K562 (cell line): ENCODE measurements around the gene IFNB1. TPM values are rescaled to one million over a fixed set of nuclear protein-coding genes. Genes with fewer than 3 reads are reported as not detected.

ENCODE experiments used
- ATAC-seq: fragments of 200-7000 bp; cut with Tn5 transposase; 3 replicates; pipeline ENCODE4 v1.9.1; 2020; ENCODE audit warnings: moderate library complexity
- BruUV-seq: library from RNA; stranded (reverse); fragments of 400-500 nt; replicated peaks from 2 replicates; lab custom pipeline; 2021; lab: Mats Ljungman, UMichigan
- CTCF ChIA-PET: fragments of 300-600 bp; formaldehyde crosslinking; extraction: SDS; loops from one replicate; lab custom pipeline; 2021; ENCODE audit warnings: low intra/inter-chr PET ratio; lab: Yijun Ruan, JAX
- POLR2A ChIA-PET: fragments of 300-600, 350-650 bp; sonication (Branson Sonifier 250); formaldehyde crosslinking; extraction: SDS; loops from one replicate; lab custom pipeline; 2021; ENCODE audit warnings: antibody characterized with exemption, inconsistent platforms; lab: Yijun Ruan, JAX
- DNase-seq, 4 experiments: peaks; one replicate each; pipeline versions ENCODE4 v3.0.0 to v3.0.0-alpha.2; 2011 to 2018; ENCODE audit warnings: low spot score in 3 of 4, mixed read lengths in 3 of 4; ENCODE audit errors: extremely low read depth in 1 of 4
- FAIRE-seq: peaks from 2 replicates; lab custom pipeline; 2011; peaks lifted over from hg19 to GRCh38; lab: Jason Lieb, UNC
- H2AFZ ChIP-seq: 2 replicates; pipeline ENCODE4 v1.6.0; 2011; ENCODE audit warnings: low read depth, low read length, control low read depth, inconsistent platforms
- H3K27ac ChIP-seq: fragments of 200-600 bp; 3 replicates; pipeline ENCODE4 v1.8.0; 2011; ENCODE audit warnings: low read depth, mild to moderate bottlenecking, control low read depth, inconsistent platforms, low read length, moderate library complexity, mixed read lengths; ENCODE audit errors: extremely low read depth
- H3K27me3 ChIP-seq, 2 experiments: fragments of 300-600 bp in 1 of 2; 2 replicates in 1 of 2; 3 replicates in 1 of 2; pipeline versions ENCODE4 v1.6.0 to v1.8.0; 2011; ENCODE audit warnings: inconsistent platforms in 2 of 2, low read length in 2 of 2, mild to moderate bottlenecking in 1 of 2, mixed read lengths in 1 of 2, moderate library complexity in 1 of 2; ENCODE audit not compliant: control insufficient read depth in 2 of 2, insufficient read depth in 2 of 2
- H3K36me3 ChIP-seq: fragments of 300-600 bp; 3 replicates; pipeline ENCODE4 v1.8.0; 2011; ENCODE audit warnings: mild to moderate bottlenecking, low read length, inconsistent platforms; ENCODE audit not compliant: control insufficient read depth, insufficient read depth
- H3K4me1 ChIP-seq, 2 experiments: fragments of 200-600 bp in 1 of 2; replicated peaks in 1 of 2; 2 replicates in 1 of 2; 3 replicates in 1 of 2; pipeline versions ENCODE4 v1.5.1 to v1.8.0; 2011; ENCODE audit warnings: inconsistent platforms in 2 of 2, low read length in 2 of 2, mild to moderate bottlenecking in 1 of 2, mixed read lengths in 1 of 2, moderate library complexity in 1 of 2; ENCODE audit not compliant: control insufficient read depth in 2 of 2, insufficient read depth in 2 of 2
- H3K4me2 ChIP-seq: 2 replicates; pipeline ENCODE4 v1.6.1; 2011; ENCODE audit warnings: low read length, control low read depth, inconsistent platforms, mixed read lengths; ENCODE audit not compliant: insufficient read depth
- H3K4me3 ChIP-seq: fragments of 200-600 bp; sonication (generic), shearing (Covaris generic); 2 replicates; pipeline ENCODE4 v1.5.1; 2016; ENCODE audit warnings: control low read depth, inconsistent platforms
- H3K79me2 ChIP-seq: fragments of 200-600 bp; 3 replicates; pipeline ENCODE4 v1.8.0; 2011; ENCODE audit warnings: low read length, inconsistent platforms; ENCODE audit not compliant: control insufficient read depth, insufficient read depth
- H3K9ac ChIP-seq, 2 experiments: 2 replicates each; pipeline versions ENCODE4 v1.6.0 to v1.6.1; 2011; ENCODE audit warnings: low read depth in 2 of 2, low read length in 2 of 2, control low read depth in 1 of 2, inconsistent platforms in 1 of 2, mild to moderate bottlenecking in 1 of 2, mixed read lengths in 1 of 2; ENCODE audit not compliant: insufficient read depth in 1 of 2
- H3K9me1 ChIP-seq: one replicate; pipeline ENCODE4 v1.6.0; 2011; ENCODE audit warnings: inconsistent platforms, mild to moderate bottlenecking, low read length, moderate library complexity; ENCODE audit not compliant: control insufficient read depth, insufficient read depth
- H3K9me3 ChIP-seq: replicated peaks from 2 replicates; pipeline ENCODE4 v1.5.1; 2011; ENCODE audit warnings: low read depth, low read length, inconsistent platforms; ENCODE audit not compliant: control insufficient read depth, insufficient read depth
- H4K20me1 ChIP-seq: replicated peaks from 2 replicates; pipeline ENCODE4 v1.6.1; 2011; ENCODE audit warnings: low read length, inconsistent platforms, mixed read lengths; ENCODE audit not compliant: control insufficient read depth, insufficient read depth
- ESRRA ChIP-seq: fragments of 450-650 bp; IDR thresholded peaks from 2 replicates; pipeline ENCODE4 v1.6.1; 2014; ENCODE audit warnings: low read depth, mild to moderate bottlenecking, moderate library complexity, borderline replicate concordance
- GABPB2 ChIP-seq: fragments of 250-450 bp; sonication (Bioruptor Pico); conservative IDR thresholded peaks from 2 replicates; pipeline ENCODE4 v1.5.1; 2021; ENCODE audit warnings: mild to moderate bottlenecking
- GTF2F1 ChIP-seq: IDR thresholded peaks from 2 replicates; pipeline ENCODE4 v1.6.1; 2011; ENCODE audit warnings: low read depth, low read length, improper control_type of control experiment
- HCFC1 ChIP-seq: IDR thresholded peaks from 2 replicates; pipeline ENCODE4 v1.6.1; 2012; ENCODE audit warnings: low read depth, low read length, improper control_type of control experiment
- HEY1 ChIP-seq: fragments of 250-450 bp; sonication (Bioruptor Pico); IDR thresholded peaks from 2 replicates; pipeline ENCODE4 v1.5.0; 2020; ENCODE audit warnings: mild to moderate bottlenecking, moderate library complexity, borderline replicate concordance
- HOXB6 ChIP-seq: fragments of 250-450 bp; sonication (Bioruptor Pico); IDR thresholded peaks from 2 replicates; pipeline ENCODE4 v1.5.1; 2022; ENCODE audit warnings: mild to moderate bottlenecking, borderline replicate concordance
- MCM3 ChIP-seq: fragments of 450-650 bp; IDR thresholded peaks from 2 replicates; pipeline ENCODE4 v1.6.1; 2016
- MEF2D ChIP-seq: conservative IDR thresholded peaks from 2 replicates; pipeline ENCODE4 v1.6.1; 2016; ENCODE audit warnings: low read depth, missing genetic modification characterization, missing compliant biosample characterization
- POLR2B ChIP-seq: fragments of 450-650 bp; IDR thresholded peaks from 2 replicates; pipeline ENCODE4 v1.6.1; 2018; ENCODE audit warnings: low read depth; ENCODE audit not compliant: partially characterized antibody
- TEAD4 ChIP-seq, 2 experiments: sonication (generic) in 1 of 2; formaldehyde crosslinking in 1 of 2; IDR thresholded peaks; 2 replicates each; pipeline versions ENCODE4 v1.6.1 to v1.8.0; 2012 to 2022; ENCODE audit warnings: borderline replicate concordance in 1 of 2, inconsistent platforms in 1 of 2, low read length in 1 of 2, mild to moderate bottlenecking in 1 of 2, missing genetic modification reagents in 1 of 2
- TFAM ChIP-seq: fragments of 250-450 bp; sonication (Bioruptor Pico); conservative IDR thresholded peaks from 2 replicates; pipeline ENCODE4 v1.5.0; 2021; ENCODE audit warnings: mild to moderate bottlenecking, moderate library complexity
- THAP12 ChIP-seq: fragments of 250-450 bp; sonication (Bioruptor Pico); IDR thresholded peaks from 2 replicates; pipeline ENCODE4 v1.9.0; 2021; ENCODE audit warnings: mild to moderate bottlenecking, inconsistent platforms
- TSHZ1 ChIP-seq: fragments of 250-450 bp; sonication (Bioruptor Pico); IDR thresholded peaks from 2 replicates; pipeline ENCODE4 v1.4.0; 2020; ENCODE audit warnings: mild to moderate bottlenecking, moderate library complexity
- ZNF224 ChIP-seq: sonication (generic); formaldehyde crosslinking; IDR thresholded peaks from 2 replicates; pipeline ENCODE4 v1.8.0; 2022; ENCODE audit warnings: mild to moderate bottlenecking, missing genetic modification reagents
- WGBS: fragments of 100-300 bp; shearing (Covaris generic); methylation state at CpG from one replicate; pipeline ENCODE4 v1.1.6; 2016; ENCODE audit warnings: low coverage, mixed read lengths; ENCODE audit not compliant: insufficient coverage; ENCODE audit errors: missing lambda C conversion rate; 5-methylcytosine and 5-hydroxymethylcytosine counted together
- in situ Hi-C: fragments of 300-500 bp; cut with MboI; formaldehyde crosslinking; loops from 4 replicates; pipeline ENCODE4 v1.15.0; 2018; ENCODE audit warnings: inconsistent platforms, mixed read lengths
- intact Hi-C: fragments of 100-400 bp; cut with micrococcal nuclease; formaldehyde crosslinking; loops from 2 replicates; pipeline ENCODE4 v1.14.2; 2022
- polyA plus RNA-seq, 8 experiments: library from polyadenylated mRNA; depleted of rRNA in 4 of 8; stranded (reverse) in 5 of 8; unstranded in 3 of 8; fragments of >200 nt; fragmentation: Nextera tagmentation in 2 of 8; fragmentation: Illumina TruSeq in 1 of 8; extraction: Ambion mirVana in 2 of 8; extraction: Trizol in 1 of 8; gene quantifications; 2 replicates each; pipeline versions ENCODE4 v1.2.1 to v1.2.3, GENCODE V29; 2011 to 2014; ENCODE audit warnings: inconsistent platforms in 1 of 8, missing spikeins in 1 of 8
- total RNA-seq, 7 experiments: library from RNA; depleted of rRNA in 6 of 7; stranded (reverse); fragments of >200 nt in 6 of 7; fragmentation: Illumina TruSeq in 2 of 7; extraction: Trizol in 2 of 7; gene quantifications; 2 replicates each; pipeline versions ENCODE4 v1.2.1 to v1.2.3, GENCODE V29; 2011 to 2021; ENCODE audit warnings: low replicate concordance in 1 of 7

Gene IFNB1
- total and polyA plus RNA-seq, 9 of the 15 experiments (the other 6 are each of a cell fraction or from before 2014, with no cell fraction given): not detected

DNA sequence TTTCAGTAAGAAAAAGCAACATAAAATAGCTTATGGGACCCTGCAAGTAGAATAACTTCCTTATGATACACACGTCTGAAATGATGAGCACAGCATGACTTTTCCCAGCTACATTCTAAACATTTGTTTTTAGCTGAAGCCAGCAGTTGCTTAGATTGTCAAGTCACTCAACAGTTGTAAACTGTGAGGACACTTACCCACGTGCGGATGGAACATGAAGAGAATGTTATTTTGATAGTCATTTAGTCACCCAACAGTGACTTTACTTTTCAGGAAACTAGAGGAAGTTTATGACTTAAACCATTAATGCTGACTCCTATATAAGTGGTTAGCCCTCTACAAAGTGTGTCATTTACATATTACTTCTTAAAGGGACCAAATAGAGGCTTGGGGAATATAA, 49.3 kb downstream of the IFNB1 start:
- Histone ChIP-seq H3K4me2 (no peak overlapping the region), H4K20me1 (no peaks in the 10 kb centered on the region), H3K27ac (no peak overlapping the region), H3K79me2 (no peaks in the 10 kb centered on the region), H3K9me1 (no peaks in the 10 kb centered on the region), H3K27me3 (no peaks in the 10 kb centered on the region), H3K36me3 (no peaks in the 10 kb centered on the region), H3K9ac (no peak overlapping the region), H3K4me3 (no peak overlapping the region), H3K9me3 (no peaks in the 10 kb centered on the region), H2AFZ (no peak overlapping the region), H3K4me1 (no peaks in the 10 kb centered on the region)
- CTCF ChIA-PET: no interaction called here
- no TSS peak for BruUV-seq
- FAIRE-seq: no peak
- TF ChIP-seq TSHZ1 (CRISPR knock-in tag) (no peak), ZNF224 (CRISPR knock-in tag) (no peak), MEF2D (tag) (no peak), TFAM (CRISPR knock-in tag) (no peak), GABPB2 (no peak), MCM3 (no peak), TEAD4 (IDR thresholded peaks at IDR 0.05; ENCODE audit: low read length) (no peak), TEAD4 (CRISPR knock-in tag; IDR thresholded peaks at IDR 0.05; ENCODE audit: borderline replicate concordance) (no peak), GTF2F1 (no peak), POLR2B (no peak), THAP12 (CRISPR knock-in tag) (no peak), HEY1 (CRISPR knock-in tag) (no peak), HCFC1 (no peak), HOXB6 (no peak), ESRRA (no peak)
- in situ Hi-C loops (no loop called here), intact Hi-C loops (no loop called here)
- WGBS: no CpG with 5 or more reads among the region's 3 CpGs
- POLR2A ChIA-PET: no interaction called here
- DNase-seq: no peak
- no peak for ATAC-seq
